Left kidney (tissue), 2 donors: Measurements from ENCODE around the gene PATZ1. TPM values are rescaled to one million over a fixed set of nuclear protein-coding genes. Genes with fewer than 3 reads are reported as not detected.
"Not testable (repeated sequence)": the region's sequence is repeated elsewhere in the genome, so short reads cannot be mapped to it uniquely, and the experiment has no call there.

Source experiments
- DNase-seq: peaks from one replicate; pipeline ENCODE4 v3.0.0-alpha.2; 2013
- polyA plus RNA-seq: library from polyadenylated mRNA; unstranded; fragments of 120-200 nt; gene quantifications from one replicate; pipeline ENCODE4 v1.2.1, GENCODE V29; 2013; ENCODE audit not compliant: insufficient read length

The PATZ1 gene
- polyA plus RNA-seq, 1 donor = 71.9 TPM

DNA sequence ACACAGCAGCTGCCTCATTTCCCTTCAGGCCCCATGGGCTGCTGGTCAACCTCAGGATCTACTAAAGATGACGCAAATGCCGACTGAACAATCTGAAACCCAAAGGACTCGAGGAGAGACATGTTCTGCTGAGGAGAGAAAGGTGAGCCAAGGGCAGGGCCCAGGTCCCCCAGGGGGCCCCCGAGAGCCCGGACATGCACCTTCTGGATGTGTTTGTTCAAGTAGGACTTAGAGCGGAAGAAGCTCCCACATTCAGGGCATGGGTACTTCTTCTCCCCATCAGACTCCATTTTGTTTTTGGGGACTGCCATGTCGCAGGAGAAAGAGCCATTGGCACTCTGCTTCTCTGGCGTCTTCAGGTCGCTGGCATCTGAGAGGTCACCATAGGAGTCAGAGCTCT, 19.3 kb downstream of the PATZ1 start:
- no peak for DNase-seq

DNA sequence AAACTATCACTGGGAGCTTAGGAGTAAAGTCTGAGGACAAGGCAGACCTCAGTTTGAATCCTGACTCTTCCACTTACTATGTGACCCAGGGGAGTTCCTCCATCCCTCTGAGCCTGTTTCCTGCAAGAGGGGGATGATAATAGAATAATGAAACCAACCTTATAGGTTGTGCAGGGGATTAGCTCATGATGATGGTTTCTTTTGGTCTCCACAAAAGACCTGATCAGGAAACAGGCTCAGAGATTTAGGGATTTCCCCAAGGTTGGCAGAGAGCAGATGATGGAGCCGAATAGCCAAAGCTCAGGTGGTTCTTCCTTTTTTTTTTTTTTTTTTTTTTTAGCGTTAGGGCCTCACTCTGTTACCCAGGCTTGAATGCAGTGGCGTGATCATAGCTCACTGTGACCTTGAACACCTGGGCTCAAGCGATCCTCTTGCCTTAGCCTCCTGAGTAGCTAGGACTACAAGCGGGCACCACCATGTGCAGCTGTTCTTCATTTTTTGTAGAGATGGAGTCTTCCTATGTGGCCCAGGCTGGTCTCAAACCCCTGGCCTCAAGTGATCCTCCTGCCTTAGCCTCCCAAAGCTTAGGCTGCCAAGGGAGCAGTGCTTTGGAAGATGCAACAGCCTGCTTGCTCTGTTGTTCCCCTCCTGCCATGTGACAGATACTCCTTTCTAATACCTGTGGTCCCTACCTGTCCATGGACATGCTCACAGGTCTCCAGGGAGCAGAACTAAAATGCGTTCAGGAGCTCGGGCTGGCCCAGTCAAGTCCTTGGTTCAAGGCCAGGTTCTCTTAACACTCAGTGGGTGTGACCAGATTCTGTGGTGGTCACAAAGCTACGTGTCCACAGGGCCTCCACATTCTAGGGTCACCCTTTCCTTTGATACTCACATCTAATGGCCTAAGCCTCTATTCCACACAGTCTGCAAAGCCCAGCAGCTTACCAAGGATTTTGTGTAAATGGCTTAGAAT, 22.3 kb downstream of the PATZ1 start:
- no peak for DNase-seq

DNA sequence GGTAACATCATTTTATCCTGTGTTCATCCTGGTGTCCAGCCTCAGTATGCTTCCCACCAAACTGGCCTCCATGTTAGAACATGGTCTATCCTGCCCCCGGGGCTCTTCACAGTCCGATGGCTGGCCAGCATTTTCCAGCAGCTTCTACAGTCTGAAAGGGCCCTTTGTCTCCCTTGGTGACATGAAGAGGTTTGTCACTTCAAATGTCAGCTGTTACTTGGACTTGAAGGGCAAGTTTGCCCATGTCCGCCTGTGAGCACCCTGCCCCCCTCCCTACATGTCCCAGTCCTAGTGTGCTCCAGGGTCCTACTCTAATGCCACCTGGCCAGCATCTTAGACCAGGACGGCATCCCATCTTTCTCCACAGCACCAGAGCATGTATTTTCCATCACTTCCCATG, 24.7 kb downstream of the PATZ1 start:
- no peak for DNase-seq

DNA sequence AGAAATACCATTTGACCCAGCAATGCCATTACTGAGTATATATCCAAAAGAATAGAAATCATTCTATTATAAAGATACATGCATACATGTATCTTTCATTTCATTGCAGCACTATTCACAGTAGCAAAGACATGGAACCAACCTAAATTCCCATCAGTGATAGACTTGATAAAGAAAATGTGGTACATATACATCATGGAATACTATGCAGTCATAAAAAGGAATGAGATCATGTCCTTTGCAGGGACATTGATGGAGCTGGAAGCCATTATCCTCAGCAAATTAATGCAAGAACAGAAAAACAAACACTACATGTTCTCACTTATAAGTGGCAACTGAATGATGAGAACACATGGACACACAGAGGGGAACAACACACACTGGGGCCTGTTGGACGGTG, 31.9 kb downstream of the PATZ1 start:
- DNase-seq = not testable (repeated sequence)

DNA sequence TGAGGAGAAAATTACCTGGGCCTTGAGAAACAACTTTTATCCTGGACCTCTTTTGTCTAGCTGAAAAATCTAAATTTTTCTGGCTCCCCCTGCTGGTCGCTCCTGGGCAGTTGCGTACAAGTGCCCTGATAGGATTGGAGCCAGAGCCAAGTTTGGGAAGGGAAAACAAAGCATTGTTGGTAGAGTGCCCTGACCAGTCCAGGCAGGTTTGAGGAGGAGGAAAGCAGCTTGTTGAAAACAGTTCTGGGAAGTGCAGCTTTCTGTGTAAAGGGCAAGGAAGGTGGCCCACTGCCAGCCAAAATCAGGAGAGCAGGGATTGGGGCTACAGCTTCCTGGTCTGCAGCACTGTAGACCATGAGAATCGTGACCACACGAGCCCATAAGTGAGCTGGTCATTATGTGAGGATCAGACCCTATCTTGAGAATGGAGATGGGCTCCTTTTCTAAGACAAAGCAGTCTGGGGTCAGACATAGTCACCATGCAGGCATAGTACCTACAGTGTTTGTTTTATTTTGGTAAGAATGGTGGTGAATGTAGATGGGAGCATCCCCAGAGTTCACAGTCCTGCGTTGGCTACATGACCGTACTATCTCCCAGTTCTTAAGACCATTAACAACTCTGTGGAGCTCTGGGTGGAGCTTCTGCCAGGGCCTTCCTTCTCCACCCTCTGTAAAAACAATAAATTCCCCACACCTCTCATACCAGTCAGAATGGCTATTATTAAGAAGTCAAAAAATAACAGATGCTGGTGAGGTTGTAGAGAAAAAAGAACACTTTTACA, 32.6 kb downstream of the PATZ1 start:
- DNase-seq = peak; percentile 81

DNA sequence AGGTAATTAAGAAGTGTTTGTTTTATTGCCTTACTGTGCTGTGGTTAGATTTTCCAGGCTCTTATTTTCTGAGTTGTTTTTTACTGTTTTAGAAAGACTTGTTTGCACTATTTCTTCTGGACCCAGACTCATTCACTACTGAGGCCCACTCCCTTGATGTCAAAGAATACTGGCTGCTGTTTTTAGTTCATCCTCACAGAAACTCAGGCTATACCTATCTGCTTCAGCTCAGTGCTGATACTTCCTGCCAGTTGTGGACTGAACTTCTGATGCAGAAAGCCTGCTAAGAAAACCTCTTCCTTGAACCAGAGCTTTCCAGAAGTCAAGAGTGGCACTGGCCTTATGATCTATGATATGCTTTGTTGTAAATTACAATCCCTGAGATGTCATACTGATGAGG, 38.0 kb downstream of the PATZ1 start:
- no peak for DNase-seq

DNA sequence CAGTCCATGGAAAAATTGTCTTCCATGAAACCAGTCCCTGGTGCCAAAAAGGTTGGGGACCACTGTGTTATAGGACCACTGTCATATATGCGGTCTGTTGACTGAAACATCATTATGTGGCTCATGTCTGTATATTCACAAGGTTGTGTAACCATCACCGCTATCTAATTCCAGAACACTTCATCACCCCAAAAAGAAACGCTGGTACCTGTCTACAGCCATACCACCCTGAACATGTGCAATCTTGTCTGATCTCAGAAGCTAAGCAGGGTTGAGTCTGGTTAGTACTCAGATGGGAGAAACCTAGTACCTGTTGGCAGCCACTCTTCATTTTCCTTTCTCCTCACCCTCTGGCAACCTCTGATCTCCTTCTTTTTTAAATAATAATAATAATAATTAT, 41.0 kb downstream of the PATZ1 start:
- DNase-seq = no peak

DNA sequence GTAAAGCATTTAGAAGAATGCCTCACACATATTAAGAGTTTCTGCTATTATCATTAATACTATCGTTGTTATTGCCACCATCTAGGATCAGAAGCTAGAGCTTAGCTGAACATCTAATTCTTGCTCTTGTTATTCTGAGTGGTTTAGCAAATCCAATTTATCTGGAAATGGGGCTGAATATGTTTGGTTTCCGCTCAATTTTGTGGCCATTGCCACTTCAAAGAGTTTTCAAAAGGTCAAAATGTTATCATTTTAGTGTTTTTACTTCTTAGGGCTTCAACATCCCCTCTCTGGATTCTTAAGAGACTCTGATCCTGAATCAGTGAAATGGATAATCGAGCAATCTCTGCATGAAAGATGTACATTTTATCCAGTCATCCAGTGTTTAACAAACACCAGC, 43.6 kb downstream of the PATZ1 start:
- DNase-seq = no peak

DNA sequence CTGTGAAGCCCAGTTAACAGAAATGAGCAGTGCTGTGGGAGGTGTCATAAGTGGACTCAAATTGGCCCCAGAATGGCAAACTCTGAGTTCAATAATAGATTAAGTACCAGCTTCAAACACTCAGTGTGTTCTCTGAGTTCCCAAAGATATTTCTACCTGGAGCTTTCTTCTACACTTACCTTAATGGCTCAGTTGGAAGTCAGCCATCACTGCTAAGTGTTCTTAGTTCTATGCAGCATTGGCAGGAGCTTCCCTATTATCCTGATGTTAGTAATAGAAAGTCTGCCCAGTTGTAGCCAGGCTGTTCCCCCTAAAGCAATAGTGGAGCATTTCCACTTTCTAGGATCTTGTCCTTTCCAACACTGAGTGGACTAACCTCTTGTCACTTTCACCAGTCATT, 44.1 kb downstream of the PATZ1 start:
- DNase-seq = no peak

DNA sequence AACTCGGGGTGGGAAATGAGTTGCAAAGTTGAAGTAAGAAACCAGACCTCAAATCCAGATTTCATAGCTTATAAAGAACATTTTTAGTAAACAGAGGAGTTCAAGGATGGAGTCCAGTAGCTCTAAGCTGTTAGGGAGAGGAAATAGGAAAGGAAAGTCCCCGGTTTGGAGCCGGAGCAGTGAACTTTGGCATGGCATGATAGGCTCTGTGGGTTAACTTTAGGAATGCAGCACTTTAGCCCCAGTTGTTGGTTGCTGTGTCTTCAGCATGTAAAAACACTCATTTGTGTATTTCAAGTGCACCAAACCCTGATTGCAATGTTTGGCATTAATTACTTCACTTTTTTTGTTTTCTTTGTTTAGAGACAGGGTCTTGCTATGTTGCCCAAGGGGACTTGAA, 45.2 kb downstream of the PATZ1 start:
- no peak for DNase-seq

DNA sequence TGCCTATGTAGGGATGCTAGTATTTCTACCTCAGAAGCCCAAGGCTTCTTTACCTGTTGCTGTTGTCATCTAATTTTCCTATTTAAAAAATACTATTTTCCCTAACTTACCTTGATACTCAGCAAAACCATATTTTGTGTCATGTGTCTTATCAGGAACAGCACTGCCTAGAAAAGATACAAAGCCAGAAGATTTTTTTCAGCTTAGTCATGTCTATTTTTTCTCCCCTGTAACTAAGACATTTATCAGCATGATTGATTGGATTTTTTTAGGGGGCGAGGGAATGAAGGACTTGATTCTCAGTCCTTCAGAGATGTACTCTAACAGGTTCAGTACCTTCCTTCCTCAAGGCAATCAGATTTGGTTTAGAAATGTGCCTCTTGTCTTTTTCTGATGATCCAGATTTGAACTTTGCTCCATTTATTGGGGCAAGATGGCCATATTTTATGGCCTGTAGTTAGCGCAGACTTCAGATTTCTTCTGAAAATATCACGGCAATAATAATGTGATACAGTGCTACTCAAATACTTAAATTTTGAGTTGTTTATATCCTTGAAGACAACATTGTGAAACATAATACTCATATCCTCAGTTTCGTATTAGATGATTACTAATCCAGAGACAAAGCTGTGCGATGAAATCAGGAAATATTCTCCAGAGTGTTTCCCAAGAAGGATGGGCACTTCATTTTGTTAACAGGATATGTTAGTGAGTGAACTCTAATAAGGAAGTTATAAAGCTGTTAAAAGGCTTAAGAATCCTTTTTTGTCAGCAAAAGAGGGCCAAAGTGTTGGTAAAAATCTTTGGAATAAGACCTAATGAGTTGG, 50.1 kb downstream of the PATZ1 start:
- no peak for DNase-seq

DNA sequence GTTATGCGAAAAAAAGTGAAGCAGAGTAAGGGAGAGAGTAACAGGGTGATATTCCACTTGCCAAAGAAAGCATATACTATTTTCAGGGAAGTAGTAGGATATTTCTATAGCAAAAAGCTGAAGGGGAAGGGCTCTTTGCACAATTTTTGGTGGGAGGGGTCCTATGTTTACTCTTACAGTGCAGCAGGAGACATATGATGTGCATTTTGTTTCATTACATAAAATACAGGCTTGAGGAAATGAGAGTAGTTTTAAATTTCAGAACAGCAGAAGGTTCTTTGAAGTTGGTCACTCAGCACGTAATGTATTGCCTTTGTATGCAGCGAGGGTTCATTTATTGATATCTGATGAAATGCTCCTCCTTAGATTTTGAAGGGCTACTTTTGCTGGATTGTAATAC, 50.8 kb downstream of the PATZ1 start:
- DNase-seq = no peak

DNA sequence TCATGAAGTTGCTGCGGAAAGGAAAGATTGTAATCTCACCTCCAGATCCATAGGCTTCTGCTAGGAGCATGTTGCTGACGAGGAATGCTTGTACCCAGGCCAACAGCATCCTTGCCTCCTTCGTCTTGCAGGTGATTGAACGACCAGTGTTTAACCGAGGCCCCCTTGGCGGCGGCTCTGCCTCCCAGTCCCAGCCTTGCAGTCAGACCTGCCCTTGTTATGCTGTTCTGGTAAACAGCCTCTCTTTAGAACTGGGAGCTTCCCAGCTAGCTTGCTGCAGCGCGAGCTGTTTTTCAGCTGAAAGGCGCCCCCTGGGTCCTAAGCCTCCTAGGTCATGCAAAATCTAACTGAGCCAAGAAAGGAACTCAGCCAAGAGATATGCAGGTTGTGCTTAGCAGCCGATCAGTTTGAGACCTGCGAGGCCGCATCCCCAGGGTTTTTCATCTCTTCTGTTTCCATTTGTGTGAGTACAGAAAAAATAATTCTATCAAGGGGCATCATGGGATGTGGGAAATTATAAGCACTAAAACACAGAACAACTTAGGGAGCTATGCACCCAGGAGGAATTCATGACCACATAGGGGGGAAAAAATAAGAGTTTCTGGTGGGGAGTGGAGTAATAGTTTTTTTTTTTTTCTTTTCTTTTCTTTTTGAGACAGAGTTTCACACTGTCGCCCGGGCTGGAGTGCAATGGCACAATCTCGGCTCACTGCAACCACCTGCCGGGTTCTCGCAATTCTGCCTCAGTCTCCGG, 53.7 kb downstream of the PATZ1 start, which contains the start of gene PIK3IP1:
Gene PIK3IP1 (minus strand): TSS at position 253 of the 754 bp plus-strand sequence. CDS start 144 bp downstream, at position 109.
- peak; percentile 81 for DNase-seq

DNA sequence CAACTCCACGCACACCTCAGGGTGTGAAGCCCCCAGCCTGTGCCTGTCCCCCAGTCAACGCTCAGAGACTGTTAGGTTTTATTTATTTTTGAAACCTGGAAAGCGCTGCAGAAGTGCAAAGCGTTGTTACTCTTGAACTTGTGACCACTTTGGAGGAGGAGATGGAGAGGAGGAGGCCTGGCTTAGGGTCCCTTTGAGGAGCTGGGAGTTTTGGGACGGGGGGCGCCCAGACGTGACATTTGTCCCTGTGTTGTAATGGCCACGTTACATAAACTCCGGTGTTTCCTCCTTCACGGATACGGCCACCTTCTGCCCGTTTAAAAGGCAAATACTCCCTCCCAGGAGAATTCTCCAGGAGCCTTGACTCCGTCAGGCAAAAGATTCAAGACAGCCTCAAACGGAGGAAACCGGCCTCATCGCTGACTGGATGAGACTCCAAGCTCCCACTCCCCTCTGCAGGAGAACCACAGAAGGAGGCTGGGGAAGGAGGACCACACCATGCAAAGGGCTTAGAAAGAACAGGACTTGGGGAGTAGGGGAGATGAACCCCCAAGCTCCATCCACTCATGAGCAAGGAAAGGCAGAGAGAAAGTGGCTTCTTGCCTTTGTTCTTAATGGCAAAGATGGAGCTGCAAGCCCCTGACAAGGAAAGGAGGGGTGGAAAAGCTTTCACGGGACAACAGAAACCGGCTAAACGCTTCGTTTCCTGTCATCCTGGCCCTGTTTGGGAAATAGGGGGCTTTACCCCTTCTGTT, 54.5 kb downstream of the PATZ1 start:
- DNase-seq = peak; percentile 33

DNA sequence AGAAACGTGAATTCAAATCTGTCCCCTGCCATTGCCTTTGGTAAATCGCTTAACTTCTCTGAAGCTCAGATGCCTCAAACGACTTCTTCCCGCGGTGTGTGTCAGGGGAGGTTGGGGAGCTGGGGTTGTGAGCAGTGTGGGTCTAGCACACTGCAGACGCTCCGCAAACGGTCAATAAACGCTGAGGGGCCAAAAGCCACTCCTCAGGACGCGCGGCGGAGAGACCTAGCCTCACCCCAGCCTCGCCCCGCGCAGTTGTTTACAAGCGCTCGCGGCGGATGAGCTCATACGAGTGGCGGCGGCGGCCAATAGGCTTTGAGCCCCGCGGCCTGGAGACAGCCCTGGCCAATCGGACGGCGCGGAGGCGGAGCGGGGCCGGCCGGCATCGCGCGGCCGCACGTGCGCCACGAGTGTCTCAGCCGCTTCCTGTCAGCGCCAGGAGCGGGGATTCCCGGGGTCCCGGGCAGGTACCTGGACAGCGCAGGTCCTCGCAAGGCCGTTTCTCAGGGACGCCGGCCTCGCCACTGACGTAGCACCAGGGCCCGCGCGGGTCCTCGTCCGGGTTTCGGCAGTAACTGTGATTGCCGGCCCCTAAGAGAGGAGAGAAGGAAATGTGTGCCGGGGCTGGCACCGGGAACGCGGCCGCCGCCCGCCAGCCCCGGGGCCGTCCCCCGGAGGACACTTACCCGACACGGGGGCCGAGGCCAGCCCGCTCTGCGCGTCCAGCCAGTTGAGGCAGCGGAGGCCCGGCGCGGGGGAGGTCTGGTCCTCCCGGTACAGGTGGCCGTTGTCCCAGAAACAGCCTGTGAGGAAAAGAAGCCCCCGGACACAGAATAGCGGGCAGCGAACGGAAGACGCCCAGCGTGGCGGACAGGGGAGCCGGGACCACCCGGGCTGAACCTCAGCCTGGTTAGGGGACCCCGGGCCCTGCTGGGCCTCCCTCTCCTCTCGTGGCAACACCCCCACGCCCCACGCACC, 55.4 kb downstream of the PATZ1 start:
- peak; percentile 91 for DNase-seq

DNA sequence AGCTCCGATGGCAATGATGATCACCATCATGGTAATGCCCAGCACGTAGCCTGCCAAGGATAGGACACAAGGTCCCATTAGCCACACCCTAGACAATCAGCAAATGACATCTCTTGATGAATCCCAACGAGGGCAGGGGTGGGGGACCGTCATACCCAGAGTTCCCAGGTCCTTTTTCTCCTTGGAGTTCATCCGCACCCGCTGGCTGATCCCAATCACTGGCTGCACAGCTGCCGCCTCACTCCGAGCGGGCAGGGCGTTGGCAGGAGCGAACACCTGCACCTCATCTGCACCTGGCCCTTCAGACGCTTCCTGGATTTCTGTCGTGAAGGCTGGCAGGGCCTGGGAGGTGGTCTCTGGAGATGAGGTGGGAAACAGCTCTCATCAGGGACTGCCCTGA, 56.8 kb downstream of the PATZ1 start:
- DNase-seq = no peak

DNA sequence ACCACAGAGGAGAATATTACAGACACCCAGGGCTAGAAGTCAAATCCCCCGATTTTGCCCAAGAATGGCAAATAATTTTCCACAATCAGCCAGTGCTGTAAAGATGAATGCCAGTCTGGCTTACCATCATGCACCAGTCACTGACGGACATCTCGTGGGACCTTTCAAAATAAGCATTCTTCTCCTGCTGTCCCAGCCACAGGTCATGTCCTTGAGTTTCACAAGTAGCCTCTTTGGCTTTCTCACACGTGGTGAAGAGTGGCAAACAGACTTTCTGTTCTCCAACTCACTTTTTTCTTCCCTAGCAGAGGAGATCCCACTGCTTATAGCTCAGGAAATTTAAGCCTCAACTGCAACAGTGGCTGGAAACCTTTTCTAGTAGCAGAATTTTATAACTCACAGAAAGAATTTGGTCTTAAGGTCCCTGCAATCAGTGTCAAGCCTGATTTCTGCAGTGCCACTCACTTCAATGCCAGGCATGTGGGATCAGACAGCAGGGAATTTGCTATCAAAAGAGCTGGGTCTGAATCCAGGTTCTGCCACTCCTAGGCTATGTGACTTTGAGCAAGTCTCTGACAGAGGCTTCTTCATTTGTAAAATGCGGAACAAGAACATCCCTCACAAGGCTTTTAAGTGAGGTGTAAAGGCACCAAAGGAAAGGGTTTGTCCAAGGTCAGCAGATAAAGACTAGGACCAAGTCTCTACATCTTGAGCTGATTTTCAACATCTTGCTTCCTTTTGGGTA, 57.5 kb downstream of the PATZ1 start:
- no peak for DNase-seq

DNA sequence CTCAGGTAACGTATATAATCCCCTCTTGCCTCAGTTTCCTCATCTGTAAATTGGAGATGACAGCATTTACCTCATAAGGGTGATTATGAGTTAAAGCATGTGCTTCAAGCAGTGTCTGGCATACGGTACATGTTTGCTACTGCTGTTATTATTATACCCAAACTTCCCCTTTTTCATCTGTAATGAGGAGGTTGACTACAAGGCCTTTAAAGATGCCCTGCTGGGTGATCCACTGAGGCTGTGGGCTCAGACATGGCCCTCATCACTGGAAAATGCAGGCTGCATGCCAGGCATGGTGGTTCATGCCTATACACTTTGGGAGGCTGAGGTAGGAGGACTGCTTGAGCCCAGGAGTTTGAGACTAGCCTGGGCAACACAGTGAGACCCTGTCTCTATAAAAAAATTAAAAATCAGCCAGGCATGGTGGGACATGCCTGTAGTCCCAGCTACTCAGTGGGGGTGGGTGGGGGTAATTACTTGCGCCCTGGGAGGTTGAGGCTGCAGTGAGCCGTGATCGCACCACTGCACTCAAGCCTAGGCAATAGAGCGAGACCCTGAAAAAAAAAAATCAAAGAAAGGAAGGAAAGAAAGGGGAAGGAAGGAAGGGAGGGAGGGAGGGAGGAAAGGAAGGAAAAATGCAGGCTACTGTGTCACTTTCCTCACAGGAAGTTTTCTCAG, 58.2 kb downstream of the PATZ1 start:
- DNase-seq = no peak
